Inferior parietal cortex (tissue), 1 donor: ENCODE data around the gene RTRAF.

Experiments used
- DNase-seq: peaks from one replicate; pipeline ENCODE4 v3.0.0-alpha.2; 2016; ENCODE audit errors: extremely low spot score

The RTRAF gene

DNA sequence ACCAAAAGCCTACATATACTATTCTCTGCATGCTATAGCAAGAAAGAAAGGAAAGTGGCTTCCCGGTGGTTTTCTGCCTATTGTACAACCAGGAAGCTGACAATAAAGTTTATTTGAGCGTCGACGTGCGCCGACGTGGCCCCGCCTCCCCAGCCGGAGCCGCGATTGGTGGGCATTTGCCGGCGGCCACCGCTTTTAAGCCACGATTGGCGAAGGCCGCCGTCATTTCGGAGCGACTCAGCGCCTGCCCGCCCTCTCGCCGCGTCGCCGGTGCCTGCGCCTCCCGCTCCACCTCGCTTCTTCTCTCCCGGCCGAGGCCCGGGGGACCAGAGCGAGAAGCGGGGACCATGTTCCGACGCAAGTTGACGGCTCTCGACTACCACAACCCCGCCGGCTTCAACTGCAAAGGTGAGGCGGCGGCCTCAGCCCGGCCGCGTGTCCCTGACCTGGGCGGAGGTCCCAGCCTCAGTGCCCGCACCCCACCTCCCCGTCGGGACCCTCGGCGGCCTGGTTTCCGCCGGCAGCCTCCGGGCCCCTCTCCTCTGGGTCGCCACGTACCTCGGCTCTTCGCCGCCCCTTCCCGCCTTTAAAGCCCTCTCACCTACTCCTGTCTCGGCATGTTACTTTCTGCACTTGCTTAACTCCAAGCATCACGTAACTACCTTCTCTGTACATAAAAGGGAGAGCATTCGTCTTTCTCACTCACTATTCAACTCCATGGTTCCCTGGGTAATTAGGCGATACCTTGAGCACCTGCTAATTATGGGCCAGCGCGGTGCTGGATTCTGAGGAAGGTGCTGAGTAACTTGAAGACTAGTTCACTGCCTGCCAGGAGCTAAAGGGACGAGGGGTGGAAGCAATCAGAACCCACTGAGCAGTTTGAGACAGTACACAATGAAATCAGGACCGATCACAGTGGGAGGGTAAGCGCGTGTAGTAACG is at the start of gene RTRAF:
Gene RTRAF (plus strand): TSS at position 254 of the 942 bp plus-strand sequence. CDS start 94 bp downstream, at position 348.
- DNase-seq, result peak; percentile 92

DNA sequence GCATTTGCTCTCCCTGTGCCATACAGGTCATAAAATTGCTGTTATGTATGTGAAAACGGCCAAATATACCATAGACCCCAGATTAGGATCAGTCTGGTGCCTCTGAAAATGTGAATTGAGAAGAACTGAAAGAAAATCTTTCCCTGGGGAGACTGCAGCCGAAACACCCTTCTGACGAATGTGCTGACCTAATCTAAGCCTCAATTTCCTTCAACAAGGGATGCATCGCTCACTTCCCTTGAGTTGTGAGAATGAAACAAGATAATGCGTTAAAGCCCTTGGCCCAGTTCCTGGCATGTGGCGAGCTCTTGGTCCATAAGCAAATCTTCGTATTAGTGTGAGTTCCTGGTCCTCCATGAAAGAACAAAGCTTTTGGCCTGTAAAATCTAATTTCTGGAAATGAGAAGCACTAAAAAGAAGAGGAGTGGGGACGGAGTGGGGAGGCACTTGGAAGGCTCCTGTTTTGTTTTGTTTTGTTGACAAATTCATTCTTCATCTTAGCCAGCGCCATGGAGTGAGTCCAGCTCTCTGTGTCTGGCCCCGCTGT is 49.5 kb upstream of the RTRAF start:
- no peak for DNase-seq

DNA sequence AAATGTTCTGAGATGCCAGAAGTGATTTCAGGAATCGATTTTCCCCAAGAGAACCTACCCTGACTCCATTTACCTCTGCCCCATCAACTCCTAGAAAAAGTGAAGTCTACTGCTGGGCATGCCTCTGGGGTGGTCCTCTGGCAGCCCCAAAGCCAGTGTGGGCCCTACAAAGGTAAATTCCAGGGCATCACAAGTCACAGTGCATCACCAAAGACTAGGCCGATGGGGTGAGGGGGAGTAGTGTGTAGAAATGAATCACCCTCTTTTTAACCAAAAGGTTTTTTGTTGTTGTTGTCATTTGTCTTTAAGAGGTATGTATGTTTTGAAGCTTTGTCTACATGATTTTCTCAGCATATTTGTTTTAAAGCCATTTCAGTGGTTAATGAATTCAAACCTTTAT is 46.4 kb upstream of the RTRAF start:
- DNase-seq, result no peak

DNA sequence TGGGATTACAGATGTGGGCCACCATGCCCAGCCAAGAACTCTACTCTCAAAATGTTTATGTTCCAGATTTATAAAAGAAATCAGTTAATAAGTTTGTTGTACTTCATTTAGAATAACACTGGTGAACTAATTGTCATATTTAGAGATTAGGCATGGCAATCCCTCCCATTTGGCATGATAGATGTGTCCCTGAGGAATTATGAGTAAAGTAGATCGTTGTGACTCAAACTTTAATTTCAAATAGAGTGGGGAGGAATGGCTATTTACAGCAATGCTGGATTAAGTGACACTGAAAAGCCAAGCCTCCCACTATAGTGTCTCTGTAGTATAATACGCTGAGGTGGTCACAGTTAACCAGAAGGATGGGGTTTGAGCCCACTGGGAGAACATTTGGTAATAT is 39.3 kb upstream of the RTRAF start:
- DNase-seq, result no peak

DNA sequence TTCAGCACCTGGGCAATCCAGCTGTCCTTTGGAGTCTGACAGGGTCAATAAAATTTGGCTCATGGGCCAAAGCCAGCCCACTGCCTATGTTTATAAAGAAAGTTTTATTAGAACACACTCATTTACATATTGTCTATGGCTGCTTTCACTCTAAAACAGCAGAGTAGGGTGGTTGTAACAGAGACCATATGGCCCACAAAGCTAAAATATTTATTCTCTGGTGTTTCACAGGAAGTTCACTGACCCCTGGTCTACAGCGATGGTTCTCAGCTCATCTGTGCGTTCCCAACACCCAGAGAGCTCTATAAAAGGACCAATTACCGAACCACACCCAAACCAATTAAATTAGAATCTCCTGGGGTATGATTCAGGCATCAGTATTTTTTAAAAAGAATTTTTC is 37.7 kb upstream of the RTRAF start:
- no peak for DNase-seq

DNA sequence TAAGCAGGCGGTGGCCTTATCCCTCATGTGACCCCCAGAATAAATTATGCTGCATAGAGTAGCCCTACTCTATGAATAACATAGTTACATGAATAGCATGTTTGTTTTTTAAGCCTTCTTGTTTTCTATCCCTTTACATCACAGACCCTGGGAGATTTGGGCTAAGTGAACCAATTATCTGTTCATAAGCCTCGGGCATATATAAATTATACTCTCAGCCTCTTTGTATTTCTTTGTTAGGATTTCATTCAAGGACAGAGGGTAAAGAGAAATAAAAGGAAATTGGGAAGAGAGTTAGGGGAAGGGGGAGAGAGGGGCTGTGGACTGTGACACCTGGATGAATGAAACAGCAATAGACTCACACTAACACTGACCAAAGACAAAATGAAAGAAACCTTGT is 35.3 kb upstream of the RTRAF start:
- DNase-seq, result no peak

DNA sequence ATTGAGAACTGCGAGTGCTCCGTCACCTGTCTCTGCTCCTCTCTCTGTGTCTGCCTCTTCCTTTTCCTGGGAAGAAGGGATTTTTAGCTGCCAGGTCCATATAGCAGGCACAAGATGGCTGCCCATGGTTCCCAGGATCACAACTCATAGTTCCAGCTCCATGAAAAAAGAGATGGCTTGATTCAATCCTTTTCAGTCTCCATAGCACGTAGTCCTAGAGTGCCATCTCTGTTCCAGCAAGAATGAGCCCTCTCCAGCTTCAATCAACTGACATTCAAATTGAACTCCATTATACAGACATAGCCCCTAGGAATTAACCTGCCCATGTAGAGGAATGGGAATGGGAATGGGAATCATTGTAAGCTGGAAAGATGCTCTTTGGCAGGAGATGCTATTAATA is 34.7 kb upstream of the RTRAF start:
- no peak for DNase-seq

DNA sequence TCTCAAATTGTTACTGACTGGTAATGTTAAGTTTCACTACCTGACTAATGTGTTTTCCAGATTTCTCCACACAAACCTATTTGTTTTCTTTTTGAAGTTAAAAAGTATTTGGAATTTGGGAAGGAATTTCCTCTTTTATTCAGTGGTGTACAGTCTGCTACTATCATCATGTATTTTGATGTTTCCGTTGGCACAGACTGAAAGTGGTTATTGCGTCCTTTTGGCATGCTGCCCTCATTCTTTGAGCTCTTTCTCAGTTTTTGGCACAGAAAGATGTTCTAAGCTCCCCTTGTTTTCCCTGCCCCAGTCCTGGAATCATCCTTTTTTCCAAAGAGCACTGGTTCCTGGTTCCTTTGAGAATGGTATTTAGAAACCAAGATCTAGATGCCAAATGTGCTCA is 31.4 kb upstream of the RTRAF start:
- no peak for DNase-seq

DNA sequence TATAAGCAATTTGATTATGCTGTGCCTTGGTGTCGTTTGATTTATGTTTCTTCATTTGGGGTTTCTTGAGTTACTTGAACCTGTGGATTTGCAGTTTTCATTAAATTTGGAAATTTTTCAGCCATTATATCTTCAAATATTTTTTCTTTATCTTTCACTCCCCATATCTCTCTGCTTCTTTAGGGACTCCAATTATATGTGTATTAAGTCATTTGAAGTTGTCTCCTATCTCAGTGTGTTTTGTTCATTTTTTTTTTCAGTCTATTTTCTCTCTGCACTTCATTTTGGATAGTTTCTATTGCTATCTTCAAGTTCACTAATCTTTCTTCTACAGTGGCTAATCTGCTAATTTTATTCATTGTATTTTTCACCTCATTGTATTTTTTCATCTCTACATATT is 29.4 kb upstream of the RTRAF start:
- no peak for DNase-seq

DNA sequence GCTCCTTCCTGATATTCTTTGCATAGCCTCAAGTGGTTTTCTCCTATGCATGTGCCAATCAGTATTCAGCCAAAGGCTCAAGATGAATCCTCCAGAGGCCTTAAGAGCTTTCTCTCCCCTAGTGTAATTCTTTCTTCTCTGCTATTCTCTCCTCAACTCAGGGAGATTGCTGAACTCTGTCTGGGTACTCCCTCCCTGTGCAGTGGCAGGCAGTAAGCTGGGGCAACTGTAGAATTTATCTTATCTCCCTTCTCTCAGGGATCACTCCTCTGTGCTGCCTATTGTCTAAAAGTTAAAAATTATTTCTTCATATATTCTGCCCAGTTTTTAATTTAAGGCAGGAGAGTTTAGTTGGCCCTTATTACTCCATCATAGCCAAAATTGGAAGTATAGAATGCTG is 28.5 kb upstream of the RTRAF start:
- DNase-seq, result no peak

DNA sequence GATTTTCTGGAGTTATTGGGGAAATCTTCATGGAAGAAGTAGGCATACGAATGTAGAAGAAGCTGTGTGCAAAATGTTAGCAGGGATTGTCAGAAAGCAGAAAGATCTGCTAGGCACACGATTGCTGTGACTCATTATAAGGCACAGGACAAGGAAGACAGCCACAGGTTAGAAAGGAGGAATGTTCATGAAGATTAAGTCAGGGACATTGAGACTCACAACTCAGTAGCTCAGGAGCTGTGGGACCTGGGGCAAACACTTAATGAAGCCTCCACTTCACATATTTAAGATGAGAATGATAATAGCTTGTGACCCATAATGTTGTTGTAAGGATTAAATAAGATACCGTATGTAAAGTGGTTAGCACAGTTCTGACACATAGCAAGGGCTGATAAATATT is 26.6 kb upstream of the RTRAF start:
- DNase-seq, result no peak

DNA sequence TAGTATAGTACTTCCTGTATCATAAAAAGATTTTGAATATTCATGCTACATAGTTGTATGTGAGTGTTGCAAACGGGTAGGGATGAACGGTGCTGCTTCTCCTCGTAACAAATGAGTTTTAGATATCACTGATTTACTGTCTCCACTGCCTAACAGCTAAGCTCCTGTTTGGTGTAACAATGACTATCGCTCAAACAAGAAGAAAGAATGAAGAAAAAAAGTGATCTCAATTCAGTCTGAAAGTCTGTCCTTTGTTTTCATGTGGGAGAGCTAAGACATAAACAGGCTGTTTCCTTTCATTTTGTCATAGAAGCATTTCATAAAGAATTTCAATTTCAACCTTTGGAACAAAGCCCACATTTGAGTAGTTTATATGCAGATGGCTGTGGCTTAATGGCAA is 26.1 kb upstream of the RTRAF start:
- DNase-seq, result peak; percentile 22

DNA sequence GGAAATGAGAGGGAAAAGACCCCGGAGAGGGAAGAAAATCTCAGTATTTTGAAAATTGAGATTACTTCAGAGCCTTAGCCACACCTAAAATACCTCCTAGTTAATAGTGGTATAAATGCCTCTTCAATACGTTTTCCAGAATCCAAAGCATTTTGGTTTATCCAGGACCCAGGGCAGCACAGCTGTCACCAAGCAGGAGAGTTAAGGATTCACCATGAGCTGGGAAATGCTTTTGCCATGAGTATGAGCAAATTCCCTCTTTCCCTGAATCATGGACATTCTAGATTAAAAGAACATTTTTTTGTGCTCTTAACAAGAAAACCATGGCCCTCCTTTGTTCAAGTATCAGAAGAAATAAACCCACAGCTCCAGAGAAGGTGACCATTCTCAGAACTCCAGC is 21.8 kb upstream of the RTRAF start:
- DNase-seq, result no peak

DNA sequence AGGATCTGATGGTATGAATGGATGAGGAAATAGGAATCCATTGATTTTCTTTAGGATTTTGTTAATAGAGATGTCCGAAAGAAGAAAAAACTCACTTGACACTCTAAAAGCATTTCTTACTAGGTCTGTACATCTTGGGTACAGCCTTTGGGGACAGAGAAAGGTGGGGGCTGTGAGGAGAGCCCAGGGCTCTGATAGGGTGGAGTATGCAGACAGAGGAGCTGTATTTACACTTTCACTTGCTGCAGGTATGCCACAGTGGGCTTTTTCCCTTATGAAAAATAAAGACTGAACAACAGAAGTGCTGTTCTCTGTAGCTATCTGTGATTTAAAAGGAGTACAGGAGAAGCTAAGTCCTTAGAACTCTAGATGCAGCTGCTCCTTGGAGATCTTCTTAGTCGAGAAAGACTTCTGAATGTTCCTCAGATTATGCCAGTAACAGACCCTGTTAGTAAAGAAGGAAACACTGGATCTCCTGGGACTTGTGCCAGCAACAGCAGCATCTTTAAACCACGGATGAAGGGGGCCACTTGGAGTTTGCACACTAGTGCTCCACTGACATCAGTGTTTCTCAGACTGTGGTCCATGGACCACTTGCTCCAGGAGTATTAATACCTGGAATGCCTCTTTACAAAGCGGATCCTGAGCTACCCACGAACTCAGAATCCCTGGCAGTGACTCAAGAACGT is 19.4 kb upstream of the RTRAF start:
- DNase-seq, result no peak

DNA sequence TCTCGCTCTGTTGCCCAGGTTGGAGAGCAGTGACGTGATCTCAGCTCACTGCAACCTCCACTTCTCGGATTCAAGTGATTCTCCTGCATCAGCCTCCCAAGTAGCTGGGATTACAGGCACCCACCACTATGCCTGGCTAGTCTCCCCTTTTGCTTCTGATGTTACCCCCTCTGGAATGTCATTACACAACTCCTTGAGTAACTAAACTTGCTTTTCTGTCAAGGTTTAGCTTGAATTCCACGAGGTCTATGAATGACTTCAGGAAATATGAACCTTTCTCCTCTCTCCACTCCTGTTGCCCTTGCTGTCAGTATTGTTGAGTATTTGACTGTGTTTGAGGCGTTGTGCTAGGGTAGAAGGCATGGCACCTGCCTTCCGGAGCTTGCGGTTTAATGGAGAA is 16.8 kb upstream of the RTRAF start:
- no peak for DNase-seq

DNA sequence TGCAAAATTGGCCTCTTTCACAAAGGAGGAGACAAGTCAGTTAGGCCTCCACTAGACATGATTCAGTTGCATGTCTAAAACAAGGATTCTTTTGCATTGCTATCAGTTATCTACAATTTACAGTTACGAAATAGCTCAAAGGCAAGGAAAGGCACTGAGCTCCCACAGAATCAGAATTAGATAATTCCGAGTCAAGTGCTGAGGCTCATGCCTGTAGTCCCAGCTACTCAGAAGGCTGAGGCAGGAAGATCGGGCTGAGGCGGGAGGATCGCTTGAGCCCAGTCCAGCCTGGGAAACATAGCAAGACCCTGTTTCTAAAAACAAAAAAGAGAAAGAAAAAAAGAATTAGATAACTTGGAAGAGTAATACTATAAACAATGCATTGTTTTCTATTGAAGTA is 12.3 kb upstream of the RTRAF start:
- DNase-seq, result no peak

DNA sequence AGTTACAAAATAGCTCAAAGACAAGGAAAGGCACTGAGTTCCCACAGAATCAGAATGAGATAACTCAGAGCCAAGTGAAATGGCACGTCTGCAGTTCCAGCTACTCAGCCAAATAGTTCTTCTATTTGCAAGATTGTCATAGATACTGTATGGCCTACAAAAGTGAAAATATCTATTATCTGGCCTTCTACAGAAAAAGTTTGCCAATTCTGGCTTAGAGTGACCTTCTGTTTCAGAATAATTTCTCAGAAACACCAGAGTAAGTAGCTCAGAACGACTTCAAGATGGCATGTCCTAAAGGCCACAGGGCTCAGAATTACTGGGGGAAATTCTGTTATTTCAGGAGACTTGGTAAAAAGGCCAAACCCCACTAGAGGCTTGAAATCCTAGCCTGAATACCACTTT is 10.7 kb upstream of the RTRAF start:
- DNase-seq, result no peak

DNA sequence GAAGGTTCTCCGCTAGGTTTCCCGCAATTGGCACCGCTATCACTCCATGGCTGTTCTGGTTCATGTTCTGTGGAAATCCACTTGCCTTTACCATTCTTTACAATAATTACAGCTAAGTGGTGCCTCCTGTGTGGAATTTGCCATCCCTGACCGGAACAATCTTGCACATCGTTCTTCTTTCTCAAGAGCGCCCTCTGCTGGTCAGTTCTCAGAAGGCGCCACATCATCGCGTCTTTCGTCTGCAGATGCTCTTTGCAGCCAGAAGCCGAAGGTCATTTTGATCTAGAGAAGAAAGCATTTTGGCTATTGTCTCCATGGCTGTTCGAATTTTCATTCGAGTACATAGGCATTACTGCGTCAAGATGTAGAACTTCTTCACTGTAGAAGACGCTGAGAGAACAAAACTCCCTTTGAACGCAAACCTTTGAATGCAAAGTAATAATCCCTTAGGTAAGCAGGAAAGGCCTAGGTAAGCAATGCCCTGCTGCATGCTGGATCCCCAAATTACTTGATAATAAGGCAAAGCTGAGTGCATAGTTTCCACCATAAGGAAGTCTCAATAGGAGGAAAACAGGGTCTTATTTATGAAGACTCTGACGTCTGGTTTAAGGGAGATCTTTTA is 10.1 kb upstream of the RTRAF start:
- peak; percentile 94 for DNase-seq

DNA sequence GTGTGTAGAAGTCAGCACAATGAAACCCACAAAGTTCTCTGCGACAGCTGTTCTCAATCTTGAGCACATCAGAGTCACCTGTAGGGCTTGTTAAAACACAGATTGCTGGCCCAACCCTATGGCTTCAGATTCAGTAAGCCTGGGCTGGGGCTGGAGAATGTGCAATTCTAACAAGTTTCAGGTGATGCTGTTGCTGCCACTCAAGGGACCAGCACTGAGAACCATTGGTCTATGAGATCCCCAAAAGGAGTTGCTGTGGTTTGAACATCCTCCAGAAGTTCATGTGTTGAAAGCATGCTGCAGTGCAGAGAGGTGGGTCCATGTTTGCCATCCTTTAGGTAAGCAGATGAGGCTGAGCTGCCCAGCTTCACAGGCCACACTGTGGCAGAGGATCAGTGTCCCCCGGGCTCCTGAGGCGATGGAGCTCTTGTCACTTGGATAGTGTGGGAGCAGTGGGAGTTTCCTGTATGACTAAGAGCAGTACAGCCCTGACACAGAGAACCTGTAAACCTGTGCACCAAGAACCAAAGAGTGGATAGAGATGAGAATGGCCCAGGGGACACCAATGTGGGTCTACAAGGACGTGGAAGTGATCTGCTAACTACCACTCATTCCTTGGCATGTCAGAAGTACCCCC is 8.0 kb upstream of the RTRAF start:
- no peak for DNase-seq

DNA sequence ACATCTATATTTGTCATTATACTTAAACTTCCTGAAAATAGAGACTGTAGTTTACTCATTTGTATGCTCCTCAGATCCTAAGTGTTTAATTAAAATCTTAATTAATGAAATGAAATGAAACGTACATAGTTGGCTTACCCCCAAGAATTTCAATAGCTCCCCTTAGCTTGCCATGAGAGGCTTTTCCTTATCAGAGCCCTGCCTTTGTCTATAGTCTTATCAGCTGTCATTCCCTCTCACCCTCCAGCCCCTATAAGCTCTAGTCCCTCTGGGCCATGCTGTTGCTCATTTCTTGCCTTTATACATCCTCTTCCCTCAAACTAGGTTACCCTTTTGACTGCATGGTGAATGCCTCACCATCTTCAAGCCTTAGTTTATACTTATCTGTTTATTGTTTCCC is 1.1 kb upstream of the RTRAF start:
- DNase-seq, result no peak

DNA sequence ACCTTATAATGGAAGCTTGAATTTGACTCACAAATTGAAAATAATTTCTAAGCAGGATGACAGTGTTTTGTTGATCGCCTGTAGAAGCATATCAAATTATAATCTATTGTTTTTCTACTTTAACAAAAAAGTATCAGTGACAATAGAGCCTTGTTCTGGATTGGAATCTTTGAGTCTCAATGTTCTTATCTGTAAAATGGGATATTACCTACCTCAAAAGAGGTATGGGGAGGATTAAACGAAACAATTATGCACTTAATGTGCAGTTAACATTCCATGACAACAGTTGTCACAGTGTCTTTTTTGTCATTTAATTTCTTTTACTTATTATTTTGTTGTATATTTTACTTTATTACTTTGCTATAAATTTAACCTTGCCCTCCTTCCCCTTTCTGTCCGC is 1.1 kb downstream of the RTRAF start:
- no peak for DNase-seq
